Duodenal mucosa (tissue), 2 donors: ENCODE data around the gene MTERF2.
"Not testable (repeated sequence)": the region's sequence is repeated elsewhere in the genome, so short reads cannot be mapped to it uniquely, and the experiment has no call there.

Experiments
- H3K27ac ChIP-seq: one replicate; pipeline ENCODE4 v1.7.0; 2013; ENCODE audit warnings: low read depth, low read length
- H3K27me3 ChIP-seq, 2 donors: one replicate each; pipeline ENCODE4 v1.7.0; 2013; ENCODE audit warnings: low read length in 2 of 2, control low read depth in 1 of 2; ENCODE audit not compliant: insufficient read depth in 2 of 2, control insufficient read depth in 1 of 2
- H3K36me3 ChIP-seq, 2 donors: one replicate each; pipeline ENCODE4 v1.7.0; 2013; ENCODE audit warnings: low read length in 2 of 2, control low read depth in 1 of 2; ENCODE audit not compliant: insufficient read depth in 2 of 2, control insufficient read depth in 1 of 2
- H3K4me1 ChIP-seq, 2 donors: one replicate each; pipeline ENCODE4 v1.7.0; 2013; ENCODE audit warnings: low read length in 2 of 2, control low read depth in 1 of 2; ENCODE audit not compliant: insufficient read depth in 2 of 2, control insufficient read depth in 1 of 2
- H3K4me3 ChIP-seq, 2 donors: one replicate each; pipeline ENCODE4 v1.7.0; 2013; ENCODE audit warnings: low read length in 2 of 2, low read depth in 1 of 2
- H3K9ac ChIP-seq, 2 donors: one replicate each; pipeline ENCODE4 v1.7.0; 2013; ENCODE audit warnings: low read length in 2 of 2, low read depth in 1 of 2
- H3K9me3 ChIP-seq, 2 donors: one replicate each; pipeline ENCODE4 v1.7.0; 2013; ENCODE audit warnings: low read length in 2 of 2, control low read depth in 1 of 2; ENCODE audit not compliant: control insufficient read depth in 1 of 2

Gene MTERF2

DNA sequence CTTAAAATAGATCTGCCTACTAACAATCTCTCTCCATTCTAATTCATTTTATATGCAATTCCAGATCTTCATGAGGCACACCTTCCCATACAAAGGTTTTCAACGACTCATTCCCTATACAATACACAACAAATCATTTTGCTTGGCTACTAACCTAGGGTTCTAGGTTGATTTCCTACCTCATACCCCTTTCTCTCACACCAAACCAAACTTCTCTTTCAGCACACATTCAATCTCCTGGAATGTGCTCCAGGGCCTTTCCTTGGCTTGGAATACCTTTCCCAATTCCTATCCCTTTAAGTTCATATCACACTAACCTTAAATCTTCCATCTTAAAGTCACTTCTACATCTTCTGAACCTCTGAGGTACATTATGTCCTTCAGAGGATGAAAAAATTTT, 38.7 kb upstream of the MTERF2 start:
- H3K27me3 ChIP-seq = no peaks in the 10 kb centered on the region
- H3K27ac ChIP-seq = no peak overlapping the region
- no peaks in the 10 kb centered on the region for H3K36me3 ChIP-seq
- no peaks in the 10 kb centered on the region for H3K9me3 ChIP-seq
- no peak overlapping the region for H3K4me3 ChIP-seq
- peaks cover 11 to 33% of the 10 kb centered on the region in 2 donors for H3K4me1 ChIP-seq
- H3K9ac ChIP-seq = no peak overlapping the region

DNA sequence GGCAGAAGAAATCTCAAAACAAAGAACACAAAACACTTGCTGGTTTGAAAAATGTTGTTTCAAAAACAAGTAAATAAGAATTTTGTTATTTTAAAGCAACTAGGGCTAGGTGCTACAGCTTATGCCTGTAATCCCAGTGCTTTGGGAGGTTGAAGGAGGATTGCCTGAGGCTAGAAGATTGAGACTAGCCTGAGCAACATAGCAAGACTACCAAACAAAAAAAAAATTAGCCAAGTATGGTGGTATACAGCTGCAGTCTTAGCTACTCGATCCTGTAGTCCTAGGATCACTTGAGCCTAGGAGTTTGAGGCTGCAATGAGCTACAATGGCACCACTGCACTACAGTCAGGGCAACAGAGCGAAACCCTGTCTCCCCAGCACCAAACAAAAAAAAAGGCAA, 32.6 kb upstream of the MTERF2 start:
- no peaks in the 10 kb centered on the region for H3K9me3 ChIP-seq
- peaks cover 0 to 2% of the 10 kb centered on the region in 2 donors for H3K36me3 ChIP-seq
- H3K9ac ChIP-seq = no peak overlapping the region
- H3K4me1 ChIP-seq = no peaks in the 10 kb centered on the region
- no peaks in the 10 kb centered on the region for H3K27me3 ChIP-seq
- no peak overlapping the region for H3K4me3 ChIP-seq
- no peak overlapping the region for H3K27ac ChIP-seq

DNA sequence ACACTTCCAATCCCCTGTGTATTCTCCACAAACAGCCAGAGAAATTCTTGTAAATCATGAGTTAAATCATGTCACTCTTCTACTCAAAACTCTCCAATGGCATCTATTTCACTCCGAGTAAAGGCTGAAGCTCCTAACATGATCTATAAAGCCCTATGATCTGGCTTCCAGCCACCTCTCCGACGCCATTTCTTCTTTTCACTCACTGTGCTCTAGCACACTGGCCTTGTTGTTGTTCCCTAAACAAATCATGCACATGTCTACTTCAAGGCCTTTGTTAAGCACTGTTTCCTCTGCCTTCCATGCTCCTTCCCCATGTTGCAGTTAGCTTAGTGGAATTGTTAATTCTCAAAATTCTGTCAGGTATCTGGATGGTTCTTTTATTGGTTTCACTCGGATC, 30.1 kb upstream of the MTERF2 start:
- H3K4me1 ChIP-seq = peaks cover 0 to 5% of the 10 kb centered on the region in 2 donors
- peaks cover 0 to 2% of the 10 kb centered on the region in 2 donors for H3K36me3 ChIP-seq
- H3K4me3 ChIP-seq = no peak overlapping the region
- H3K27me3 ChIP-seq = no peaks in the 10 kb centered on the region
- no peak overlapping the region for H3K9ac ChIP-seq
- no peaks in the 10 kb centered on the region for H3K9me3 ChIP-seq
- H3K27ac ChIP-seq = no peak overlapping the region

DNA sequence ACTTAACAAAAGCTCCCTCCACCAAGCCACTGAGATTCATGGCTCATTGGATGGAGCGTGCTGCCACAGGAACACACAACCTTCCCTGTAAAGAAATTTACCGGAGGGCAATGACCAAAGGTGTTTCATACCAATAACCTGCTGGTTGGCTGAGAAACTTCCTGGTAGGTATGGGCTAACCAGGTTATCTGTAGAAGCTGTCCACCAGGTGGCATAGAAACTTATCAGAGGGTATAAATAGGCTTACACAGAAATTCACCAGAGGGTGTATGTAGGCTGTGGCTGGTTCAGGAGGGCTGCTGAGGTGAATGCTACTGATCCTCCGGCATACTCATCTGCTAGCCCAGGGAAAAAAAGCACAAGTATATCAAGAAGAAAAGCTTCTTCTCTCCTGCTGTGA, 27.1 kb upstream of the MTERF2 start:
- Histone ChIP-seq H3K27ac (no peak overlapping the region), H3K4me3 (no peak overlapping the region), H3K27me3 (no peaks in the 10 kb centered on the region), H3K36me3 (peaks cover 0 to 2% of the 10 kb centered on the region in 2 donors), H3K9ac (no peak overlapping the region), H3K4me1 (peaks cover 0 to 5% of the 10 kb centered on the region in 2 donors), H3K9me3 (no peaks in the 10 kb centered on the region)

DNA sequence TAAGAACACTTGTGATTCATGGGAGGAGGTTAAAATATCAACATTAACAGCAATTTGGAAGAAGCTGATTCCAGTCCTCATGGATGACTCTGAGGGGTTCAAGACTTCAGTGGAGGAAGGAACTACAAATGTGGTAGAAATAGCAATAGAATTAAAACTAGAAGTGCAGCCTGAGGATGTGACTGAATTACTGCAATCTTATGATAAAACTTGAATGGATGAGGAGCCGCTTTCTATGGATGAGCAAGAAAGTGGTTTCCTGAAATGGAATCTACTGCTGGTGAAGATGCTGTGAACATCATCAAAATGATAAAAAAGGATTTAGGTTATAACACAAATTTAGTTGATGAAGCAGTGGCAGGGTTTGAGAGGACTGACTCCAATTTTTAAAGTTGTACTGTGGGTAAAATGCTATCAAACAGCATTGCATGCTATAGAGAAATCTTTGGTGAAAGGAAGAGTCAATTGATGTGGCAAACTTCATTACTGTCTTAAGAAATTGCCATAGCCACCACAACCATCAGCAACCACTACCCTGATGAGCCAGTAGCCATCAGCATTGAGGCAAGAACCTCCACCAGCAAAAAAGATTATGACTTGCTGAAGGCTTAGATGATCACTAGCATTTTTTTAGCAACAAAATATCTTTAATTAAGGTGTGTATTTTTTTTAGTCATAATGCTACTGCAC, 25.9 kb upstream of the MTERF2 start:
- peaks cover 0 to 5% of the 10 kb centered on the region in 2 donors for H3K4me1 ChIP-seq
- no peak overlapping the region for H3K9ac ChIP-seq
- H3K27ac ChIP-seq = no peak overlapping the region
- H3K9me3 ChIP-seq = no peaks in the 10 kb centered on the region
- no peak overlapping the region for H3K4me3 ChIP-seq
- peaks cover 0 to 2% of the 10 kb centered on the region in 2 donors for H3K36me3 ChIP-seq
- no peaks in the 10 kb centered on the region for H3K27me3 ChIP-seq

DNA sequence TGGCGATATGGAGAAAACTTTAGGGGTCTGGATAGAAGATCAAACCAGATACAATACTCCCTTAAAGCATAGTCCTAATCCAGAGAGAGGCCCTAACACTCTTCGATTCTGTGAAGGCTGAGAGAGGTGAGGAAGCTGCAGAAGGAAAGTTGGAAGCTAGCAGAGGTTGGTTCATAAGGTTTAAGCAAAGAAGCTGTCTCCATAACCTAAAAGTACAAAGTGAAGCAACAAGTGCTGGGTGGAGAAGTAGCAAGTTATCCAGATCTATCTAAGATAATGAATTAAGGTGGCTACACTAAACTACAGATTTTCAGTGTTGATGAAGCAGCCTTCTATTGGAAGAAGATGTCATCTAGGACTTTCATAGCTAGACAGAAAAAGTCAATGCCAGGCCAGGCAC, 24.6 kb upstream of the MTERF2 start:
- Histone ChIP-seq H3K27ac (no peak overlapping the region), H3K36me3 (no peaks in the 10 kb centered on the region), H3K4me3 (no peak overlapping the region), H3K9ac (no peak overlapping the region), H3K27me3 (no peaks in the 10 kb centered on the region), H3K4me1 (peaks cover 0 to 5% of the 10 kb centered on the region in 2 donors), H3K9me3 (no peaks in the 10 kb centered on the region)

DNA sequence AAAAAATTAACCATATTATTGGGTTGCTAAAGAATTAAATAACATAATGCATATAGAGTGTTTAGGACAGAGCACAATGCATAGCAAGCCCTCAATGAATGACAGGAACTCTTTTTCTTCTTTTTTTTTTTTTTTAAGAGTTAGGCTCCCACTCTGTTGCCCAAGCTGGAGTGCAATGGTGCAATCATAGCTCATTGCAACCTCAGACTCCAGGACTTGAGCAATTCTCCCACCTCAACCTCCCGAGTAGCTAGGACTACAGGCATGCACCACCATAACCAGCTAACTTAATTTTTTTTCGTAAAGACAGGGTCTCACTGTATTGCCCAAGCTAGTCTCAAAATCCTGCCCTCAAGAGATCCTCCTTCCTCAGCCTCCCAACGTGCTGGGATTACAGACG, 20.5 kb upstream of the MTERF2 start:
- Histone ChIP-seq H3K4me3 (no peak overlapping the region), H3K9ac (no peak overlapping the region), H3K27me3 (no peaks in the 10 kb centered on the region), H3K36me3 (no peaks in the 10 kb centered on the region), H3K27ac (no peak overlapping the region), H3K4me1 (no peaks in the 10 kb centered on the region), H3K9me3 (no peaks in the 10 kb centered on the region)

DNA sequence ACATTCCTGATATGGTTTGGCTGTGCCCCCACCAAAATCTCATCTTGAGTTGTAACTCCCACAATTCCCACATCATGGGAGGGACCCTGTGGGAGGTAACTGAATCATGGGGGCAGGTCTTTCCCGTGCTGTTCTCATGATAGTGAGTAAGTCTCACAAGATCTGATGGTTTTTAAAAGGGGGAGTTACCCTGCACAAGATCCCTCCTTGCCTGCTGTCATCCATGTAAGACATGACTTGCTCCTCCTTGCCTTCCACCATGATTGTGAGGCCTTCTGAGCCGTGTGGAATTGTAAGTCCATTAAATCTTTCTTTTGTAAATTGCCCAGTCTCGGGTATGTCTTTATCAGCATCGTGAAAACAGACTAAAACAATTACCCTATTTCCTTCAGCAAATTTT, 15.7 kb upstream of the MTERF2 start:
- H3K27me3 ChIP-seq, H3K4me3 ChIP-seq, H3K9ac ChIP-seq, H3K27ac ChIP-seq, H3K9me3 ChIP-seq, H3K4me1 ChIP-seq, H3K36me3 ChIP-seq: not testable (repeated sequence)

DNA sequence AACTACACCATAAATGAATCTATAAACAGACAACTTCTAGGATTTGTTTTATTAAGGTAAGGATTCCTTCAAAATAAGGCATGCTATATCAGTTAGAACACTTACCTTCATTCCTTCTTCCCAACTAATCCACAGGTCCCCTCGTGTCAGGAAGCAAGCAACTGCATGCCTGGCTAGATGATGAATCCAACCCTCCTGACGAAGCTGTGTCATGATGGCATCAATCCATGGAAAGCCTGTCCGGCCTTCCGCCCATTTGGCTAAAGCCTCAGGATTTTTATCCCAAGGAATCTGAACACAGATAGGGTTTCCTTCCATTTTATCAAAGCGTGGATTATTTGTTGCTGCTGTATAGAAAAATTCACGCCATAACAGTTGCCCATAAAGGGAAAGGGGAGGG, 12.5 kb upstream of the MTERF2 start:
- no peaks in the 10 kb centered on the region for H3K9me3 ChIP-seq
- no peak overlapping the region for H3K4me3 ChIP-seq
- H3K27me3 ChIP-seq = no peaks in the 10 kb centered on the region
- no peaks in the 10 kb centered on the region for H3K4me1 ChIP-seq
- H3K36me3 ChIP-seq = peaks cover 4 to 15% of the 10 kb centered on the region in 2 donors
- H3K9ac ChIP-seq = no peak overlapping the region
- no peak overlapping the region for H3K27ac ChIP-seq

DNA sequence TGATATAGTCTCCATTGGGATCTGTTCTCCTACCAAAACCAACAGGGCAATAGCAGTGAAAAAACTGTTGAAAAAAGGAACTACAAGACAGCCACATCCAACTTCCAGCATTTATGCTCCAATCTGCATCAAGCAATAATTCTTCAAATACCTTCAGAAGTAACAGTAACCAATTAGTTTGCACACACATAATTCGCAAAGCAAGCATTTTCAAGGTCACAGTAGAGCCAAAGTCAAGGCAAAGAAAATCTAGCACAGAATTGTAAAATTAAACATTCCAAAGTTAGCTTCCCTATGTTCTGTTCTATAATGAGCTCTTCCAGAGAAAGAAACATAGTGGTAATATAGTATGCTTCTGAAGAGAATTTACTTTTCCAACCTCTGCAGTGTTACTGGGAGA, 11.0 kb upstream of the MTERF2 start:
- Histone ChIP-seq H3K27ac (no peak overlapping the region), H3K9me3 (no peaks in the 10 kb centered on the region), H3K9ac (no peak overlapping the region), H3K4me1 (no peaks in the 10 kb centered on the region), H3K4me3 (no peak overlapping the region), H3K36me3 (peaks cover 4 to 15% of the 10 kb centered on the region in 2 donors), H3K27me3 (no peaks in the 10 kb centered on the region)

DNA sequence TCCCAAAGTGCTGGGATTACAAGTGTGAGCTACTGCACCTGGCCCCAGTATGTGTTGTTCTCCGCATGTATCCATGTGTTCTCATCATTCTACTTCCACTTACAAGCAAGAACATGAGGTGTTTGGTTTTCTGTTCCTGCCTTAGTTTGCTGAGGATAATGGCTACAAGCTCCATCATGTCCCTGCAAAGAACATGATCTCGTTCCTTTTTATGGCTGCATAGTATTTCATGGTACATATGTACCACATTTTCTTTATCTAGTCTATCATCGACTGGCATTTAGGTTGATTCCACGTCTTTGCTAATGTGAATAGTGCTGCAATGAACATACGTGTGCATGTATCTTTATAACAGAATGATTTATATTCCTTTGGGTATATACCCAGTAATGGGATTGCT, 9.2 kb upstream of the MTERF2 start:
- not testable (repeated sequence) for H3K9me3 ChIP-seq, H3K27ac ChIP-seq, H3K4me3 ChIP-seq, H3K27me3 ChIP-seq, H3K4me1 ChIP-seq, H3K9ac ChIP-seq
- H3K36me3 ChIP-seq = peaks cover 4 to 15% of the 10 kb centered on the region in 2 donors
